Stomach (tissue), 4 donors: ENCODE data around the gene PRSS57.

Source experiments
- EP300 ChIP-seq: sonication (generic); formaldehyde crosslinking; IDR thresholded peaks from one replicate; pipeline ENCODE4 v1.6.1; 2017; ENCODE audit warnings: antibody characterized with exemption
- POLR2A ChIP-seq, 4 donors: fragments of 450-650 bp; IDR thresholded peaks; one replicate each; pipeline ENCODE4 v1.6.1; 2016; ENCODE audit warnings: antibody characterized with exemption in 4 of 4, control low read depth in 2 of 4, mild to moderate bottlenecking in 1 of 4, moderate library complexity in 1 of 4
- POLR2AphosphoS5 ChIP-seq, 3 donors: sonication (generic); formaldehyde crosslinking; IDR thresholded peaks; one replicate each; pipeline ENCODE4 v1.6.1; 2016; ENCODE audit warnings: antibody characterized with exemption in 3 of 3
- TF ChIP-seq, protein P1 (sequence below), 7 experiments: fragments of 450-650 bp in 4 of 7; fragments of 200-600 bp in 3 of 7; sonication (generic) in 3 of 7; IDR thresholded peaks; one replicate each; pipeline ENCODE4 v1.5.1; 2016 to 2019; ENCODE audit warnings: antibody characterized with exemption in 7 of 7, control low read depth in 2 of 7, mild to moderate bottlenecking in 1 of 7

DNA sequence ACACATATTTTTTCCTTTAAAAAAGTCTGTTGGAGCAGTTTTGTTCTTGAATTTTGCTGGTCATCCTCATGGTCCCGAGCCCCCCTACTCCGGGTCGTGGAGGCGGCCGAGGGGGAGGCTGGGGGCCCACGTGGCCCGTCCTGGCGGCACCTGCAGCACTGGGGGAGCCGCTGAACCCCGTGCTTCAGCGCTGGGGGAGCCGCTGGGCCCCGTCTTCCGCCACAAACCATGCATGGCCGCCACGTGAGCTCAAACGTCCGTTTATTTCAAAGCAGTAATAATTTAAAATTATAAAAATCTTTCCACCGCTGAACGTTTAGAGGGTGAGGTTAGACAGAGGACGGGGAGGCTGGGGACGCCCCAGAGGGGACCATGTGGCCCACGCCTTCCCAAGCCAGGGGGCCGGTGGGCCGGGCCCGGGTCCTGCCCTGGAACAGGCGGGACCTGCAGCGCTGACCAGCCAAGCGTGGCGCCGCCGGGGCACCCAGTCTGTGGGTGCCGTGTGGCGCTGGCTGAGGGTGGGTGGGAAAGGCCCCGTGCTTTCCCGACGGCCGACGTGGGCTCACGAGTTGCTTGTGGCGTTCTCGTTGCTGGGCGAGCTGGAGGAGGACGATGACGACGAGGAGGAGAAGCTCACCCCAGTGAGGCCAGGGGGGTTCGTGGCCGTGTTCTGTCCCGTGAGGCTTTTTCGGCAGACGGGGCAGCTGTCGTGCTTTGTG is 47.5 kb downstream of the PRSS57 start:
- TF ChIP-seq, protein P1, sequence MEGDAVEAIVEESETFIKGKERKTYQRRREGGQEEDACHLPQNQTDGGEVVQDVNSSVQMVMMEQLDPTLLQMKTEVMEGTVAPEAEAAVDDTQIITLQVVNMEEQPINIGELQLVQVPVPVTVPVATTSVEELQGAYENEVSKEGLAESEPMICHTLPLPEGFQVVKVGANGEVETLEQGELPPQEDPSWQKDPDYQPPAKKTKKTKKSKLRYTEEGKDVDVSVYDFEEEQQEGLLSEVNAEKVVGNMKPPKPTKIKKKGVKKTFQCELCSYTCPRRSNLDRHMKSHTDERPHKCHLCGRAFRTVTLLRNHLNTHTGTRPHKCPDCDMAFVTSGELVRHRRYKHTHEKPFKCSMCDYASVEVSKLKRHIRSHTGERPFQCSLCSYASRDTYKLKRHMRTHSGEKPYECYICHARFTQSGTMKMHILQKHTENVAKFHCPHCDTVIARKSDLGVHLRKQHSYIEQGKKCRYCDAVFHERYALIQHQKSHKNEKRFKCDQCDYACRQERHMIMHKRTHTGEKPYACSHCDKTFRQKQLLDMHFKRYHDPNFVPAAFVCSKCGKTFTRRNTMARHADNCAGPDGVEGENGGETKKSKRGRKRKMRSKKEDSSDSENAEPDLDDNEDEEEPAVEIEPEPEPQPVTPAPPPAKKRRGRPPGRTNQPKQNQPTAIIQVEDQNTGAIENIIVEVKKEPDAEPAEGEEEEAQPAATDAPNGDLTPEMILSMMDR (IDR thresholded peaks at IDR 0.05): no peak
- no peak for TF ChIP-seq POLR2AphosphoS5 (IDR thresholded peaks at IDR 0.05)
- TF ChIP-seq POLR2A (IDR thresholded peaks at IDR 0.05): no peak
- TF ChIP-seq EP300: no peak
